ENCODE results near the gene PHGDH.
A peak's percentile ranks its signal among the peaks of the same experiment; 100 is the strongest.
"Not testable (repeated sequence)": the region's sequence is repeated elsewhere in the genome, so short reads cannot be mapped to it uniquely, and the experiment has no call there.

PHGDH gene

GRCh38 chr1:119700326-119700725 is 11.4 kb upstream of the PHGDH start:
- DNase-seq (ENCODE audit: low read depth) = no peak

GRCh38 chr1:119701659-119702058 is 10.1 kb upstream of the PHGDH start:
- DNase-seq (ENCODE audit: low read depth) = no peak

- no peak for DNase-seq (ENCODE audit: low read depth)
Observed at GRCh38 chr1:119702384-119702783, 9.3 kb upstream of the PHGDH start.

- no peak for DNase-seq (ENCODE audit: low read depth)
Observed at GRCh38 chr1:119703666-119704450, 7.9 kb upstream of the PHGDH start.

GRCh38 chr1:119706599-119706998 is 5.1 kb upstream of the PHGDH start:
- not testable (repeated sequence) for DNase-seq (ENCODE audit: low read depth)

- DNase-seq (ENCODE audit: low read depth) = not testable (repeated sequence)
Observed at GRCh38 chr1:119711356-119711803, 354 bp upstream of the PHGDH start.

- DNase-seq (ENCODE audit: low read depth) = peak; percentile 55
Observed at GRCh38 chr1:119712342-119713038, 756 bp downstream of the PHGDH start.

GRCh38 chr1:119713039-119713748 is 1.5 kb downstream of the PHGDH start:
- no peak for DNase-seq (ENCODE audit: low read depth)

GRCh38 chr1:119713749-119714456 is 2.2 kb downstream of the PHGDH start:
- no peak for DNase-seq (ENCODE audit: low read depth)

- DNase-seq (ENCODE audit: low read depth) = no peak
Observed at GRCh38 chr1:119714583-119714982, 2.8 kb downstream of the PHGDH start.

GRCh38 chr1:119715542-119715941 is 3.8 kb downstream of the PHGDH start:
- no peak for DNase-seq (ENCODE audit: low read depth)

- no peak for DNase-seq (ENCODE audit: low read depth)
Observed at GRCh38 chr1:119718409-119718808, 6.7 kb downstream of the PHGDH start.

GRCh38 chr1:119718972-119719371 is 7.2 kb downstream of the PHGDH start:
- no peak for DNase-seq (ENCODE audit: low read depth)

- DNase-seq (ENCODE audit: low read depth) = no peak
Observed at GRCh38 chr1:119720866-119721440, 9.2 kb downstream of the PHGDH start.

- DNase-seq (ENCODE audit: low read depth) = no peak
Observed at GRCh38 chr1:119721896-119722295, 10.2 kb downstream of the PHGDH start.

- DNase-seq (ENCODE audit: low read depth) = no peak
Observed at GRCh38 chr1:119724611-119725218, 13.0 kb downstream of the PHGDH start.

- no peak for DNase-seq (ENCODE audit: low read depth)
Observed at GRCh38 chr1:119725626-119726025, 13.9 kb downstream of the PHGDH start.

- no peak for DNase-seq (ENCODE audit: low read depth)
Observed at GRCh38 chr1:119727991-119728390, 16.3 kb downstream of the PHGDH start.

- no peak for DNase-seq (ENCODE audit: low read depth)
Observed at GRCh38 chr1:119729044-119729443, 17.3 kb downstream of the PHGDH start.

- DNase-seq (ENCODE audit: low read depth) = no peak
Observed at GRCh38 chr1:119731060-119731459, 19.3 kb downstream of the PHGDH start.

- DNase-seq (ENCODE audit: low read depth) = no peak
Observed at GRCh38 chr1:119731741-119732430, 20.2 kb downstream of the PHGDH start.
